GM19324 (cell line): Measurements from ENCODE around the gene C1orf56.

Experiments used
- ATAC-seq: cut with Tn5 transposase; IDR thresholded peaks from one replicate; pipeline ENCODE4 v1.9.1; 2021; ENCODE audit warnings: mild to moderate bottlenecking, moderate library complexity; ENCODE audit not compliant: unreplicated experiment, low FRiP score

C1orf56 gene

DNA sequence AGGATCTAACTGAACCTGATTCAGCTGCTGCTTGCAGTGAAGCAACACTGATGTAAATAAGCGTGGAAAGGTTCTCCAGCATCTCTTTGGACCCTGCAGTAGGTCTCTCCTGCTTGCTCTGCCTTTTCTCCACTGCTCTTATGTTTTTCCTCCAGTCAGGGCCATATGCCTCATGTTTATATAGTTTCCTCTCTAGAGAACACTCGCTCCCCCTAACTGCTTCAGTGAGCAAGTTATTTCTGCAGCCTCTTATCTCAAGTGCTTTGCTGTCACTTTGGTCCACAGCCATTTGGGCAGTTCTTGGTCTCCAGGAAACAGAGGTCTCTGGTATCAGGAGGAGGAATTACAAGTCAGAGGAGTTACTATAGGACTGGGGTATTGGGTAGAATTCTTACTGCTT lies 34.0 kb upstream of the C1orf56 start:
- no peak for ATAC-seq

DNA sequence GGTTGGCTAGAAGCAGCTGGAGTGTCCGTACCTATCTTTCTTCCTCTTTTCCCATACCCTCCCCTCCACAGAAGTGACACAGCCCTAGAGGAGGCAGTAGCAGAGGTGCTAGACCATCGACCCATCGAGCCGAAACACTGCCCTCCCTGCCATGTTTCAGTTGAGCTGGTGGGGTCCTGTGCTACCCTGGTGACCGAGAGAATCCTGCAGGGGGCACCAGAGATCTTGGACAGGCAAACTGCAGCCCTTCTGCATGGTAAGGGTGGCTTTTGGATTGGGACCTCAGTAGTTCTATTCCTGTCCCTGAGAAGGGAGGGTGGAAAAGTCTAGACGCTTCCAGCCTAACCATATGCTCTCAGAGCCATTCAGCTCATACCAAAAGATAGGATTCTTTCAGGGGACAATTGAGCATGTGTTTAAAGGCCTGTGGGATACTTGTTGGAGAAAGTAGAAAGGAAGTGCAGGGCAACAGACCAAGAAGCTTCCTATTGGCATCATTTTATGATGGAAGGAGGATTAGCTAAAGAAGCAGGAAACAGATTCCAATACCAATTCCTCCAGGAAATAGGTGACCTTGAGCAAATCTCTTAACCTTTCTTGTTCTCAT lies 22.9 kb upstream of the C1orf56 start:
- ATAC-seq, result no peak

DNA sequence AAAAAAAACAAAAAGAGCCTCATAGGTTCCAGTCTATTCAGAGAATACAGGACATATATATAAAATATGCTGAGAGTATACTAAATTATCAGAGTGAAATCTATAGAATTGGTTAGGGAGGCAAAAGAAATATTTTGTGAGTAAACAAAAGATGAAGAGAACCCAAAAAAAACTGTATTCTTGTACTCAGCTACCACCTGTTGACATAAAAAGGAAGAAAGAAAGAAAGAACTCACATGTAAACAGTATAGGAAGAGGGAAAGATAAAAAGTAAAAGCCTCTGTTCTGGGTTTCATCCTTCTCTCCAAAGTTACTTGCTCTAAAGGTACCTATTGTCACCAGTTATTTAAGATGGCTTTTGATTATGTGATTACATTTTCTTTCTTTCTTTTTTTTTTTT lies 21.1 kb upstream of the C1orf56 start:
- no peak for ATAC-seq

GRCh38 chr1:151032164-151032563 lies 15.4 kb upstream of the C1orf56 start:
- ATAC-seq, result no peak

GRCh38 chr1:151035167-151035566 lies 12.4 kb upstream of the C1orf56 start:
- no peak for ATAC-seq

GRCh38 chr1:151036356-151036755 lies 11.2 kb upstream of the C1orf56 start, which contains the start of gene BNIPL:
Gene BNIPL (plus strand): TSS chr1:151036586. CDS start chr1:151036726, 140 bp downstream.
- ATAC-seq, result no peak

DNA sequence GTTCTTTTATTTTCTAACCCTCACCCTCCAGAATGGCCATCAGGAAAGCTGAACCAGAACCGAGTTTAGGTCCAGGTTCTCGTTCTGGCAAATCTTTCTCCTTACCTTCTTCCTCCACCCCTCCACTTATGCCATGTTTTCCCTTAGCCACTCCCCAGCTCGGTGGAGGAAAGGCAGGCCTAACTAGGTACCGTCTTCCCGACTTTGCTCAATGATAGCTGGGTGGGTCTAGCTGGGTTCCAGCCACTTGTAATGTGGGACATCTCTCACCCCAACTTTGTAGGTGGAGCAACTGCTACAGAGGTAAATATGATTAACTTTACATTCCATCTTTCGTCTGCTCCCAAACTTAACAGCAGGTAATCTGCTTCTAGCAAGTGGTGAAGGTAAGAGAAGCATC lies 10.5 kb upstream of the C1orf56 start:
- ATAC-seq, result no peak

- no peak for ATAC-seq
Observed at GRCh38 chr1:151039521-151039920, 8.0 kb upstream of the C1orf56 start.

- no peak for ATAC-seq
Observed at GRCh38 chr1:151043163-151043562, 4.4 kb upstream of the C1orf56 start.

DNA sequence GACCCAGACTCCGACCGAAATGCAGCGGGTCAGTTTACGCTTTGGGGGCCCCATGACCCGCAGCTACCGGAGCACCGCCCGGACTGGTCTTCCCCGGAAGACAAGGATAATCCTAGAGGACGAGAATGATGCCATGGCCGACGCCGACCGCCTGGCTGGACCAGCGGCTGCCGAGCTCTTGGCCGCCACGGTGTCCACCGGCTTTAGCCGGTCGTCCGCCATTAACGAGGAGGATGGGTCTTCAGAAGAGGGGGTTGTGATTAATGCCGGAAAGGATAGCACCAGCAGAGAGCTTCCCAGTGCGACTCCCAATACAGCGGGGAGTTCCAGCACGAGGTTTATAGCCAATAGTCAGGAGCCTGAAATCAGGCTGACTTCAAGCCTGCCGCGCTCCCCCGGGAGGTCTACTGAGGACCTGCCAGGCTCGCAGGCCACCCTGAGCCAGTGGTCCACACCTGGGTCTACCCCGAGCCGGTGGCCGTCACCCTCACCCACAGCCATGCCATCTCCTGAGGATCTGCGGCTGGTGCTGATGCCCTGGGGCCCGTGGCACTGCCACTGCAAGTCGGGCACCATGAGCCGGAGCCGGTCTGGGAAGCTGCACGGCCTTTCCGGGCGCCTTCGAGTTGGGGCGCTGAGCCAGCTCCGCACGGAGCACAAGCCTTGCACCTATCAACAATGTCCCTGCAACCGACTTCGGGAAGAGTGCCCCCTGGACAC lies 534 bp downstream of the C1orf56 start:
- peak; percentile 48 for ATAC-seq

DNA sequence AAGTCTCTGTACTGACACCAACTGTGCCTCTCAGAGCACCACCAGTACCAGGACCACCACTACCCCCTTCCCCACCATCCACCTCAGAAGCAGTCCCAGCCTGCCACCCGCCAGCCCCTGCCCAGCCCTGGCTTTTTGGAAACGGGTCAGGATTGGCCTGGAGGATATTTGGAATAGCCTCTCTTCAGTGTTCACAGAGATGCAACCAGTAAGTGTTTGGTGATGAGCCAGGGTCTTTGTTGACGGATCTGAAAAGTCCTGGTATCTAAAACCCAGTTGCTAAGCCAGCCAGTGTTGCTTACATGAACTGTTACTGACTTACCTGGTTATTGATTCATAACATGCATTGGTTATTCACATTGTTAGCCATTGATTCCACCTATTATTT lies 1.1 kb downstream of the C1orf56 start:
- no peak for ATAC-seq

- ATAC-seq, result no peak
Observed at GRCh38 chr1:151049458-151049857, 1.9 kb downstream of the C1orf56 start.

DNA sequence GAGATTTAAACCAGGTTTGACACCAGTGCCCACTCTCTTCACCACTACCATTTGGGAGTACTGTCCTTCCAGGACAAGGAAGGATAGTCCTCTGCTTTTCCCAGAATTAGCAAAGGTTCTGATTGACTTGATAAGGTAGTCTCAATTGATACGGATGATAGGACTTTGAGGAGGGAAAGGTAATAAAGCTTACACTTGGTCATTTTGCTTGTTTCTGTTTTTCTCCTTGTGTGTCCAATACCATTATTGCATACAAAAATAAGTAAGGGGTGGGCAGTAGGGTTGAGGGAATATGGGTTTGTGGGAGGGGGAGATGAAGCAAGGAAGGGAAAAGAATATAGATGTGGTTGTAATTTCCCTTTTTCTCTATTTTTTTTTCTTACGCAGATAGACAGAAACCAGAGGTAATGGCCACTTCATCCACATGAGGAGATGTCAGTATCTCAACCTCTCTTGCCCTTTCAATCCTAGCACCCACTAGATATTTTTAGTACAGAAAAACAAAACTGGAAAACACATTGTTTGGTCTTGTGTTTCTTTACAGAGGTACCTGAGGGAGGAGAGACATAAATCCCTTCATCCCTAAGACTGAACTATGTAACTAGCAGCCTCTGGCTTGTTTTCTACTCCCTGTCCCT lies 2.6 kb downstream of the C1orf56 start:
- ATAC-seq, result no peak

DNA sequence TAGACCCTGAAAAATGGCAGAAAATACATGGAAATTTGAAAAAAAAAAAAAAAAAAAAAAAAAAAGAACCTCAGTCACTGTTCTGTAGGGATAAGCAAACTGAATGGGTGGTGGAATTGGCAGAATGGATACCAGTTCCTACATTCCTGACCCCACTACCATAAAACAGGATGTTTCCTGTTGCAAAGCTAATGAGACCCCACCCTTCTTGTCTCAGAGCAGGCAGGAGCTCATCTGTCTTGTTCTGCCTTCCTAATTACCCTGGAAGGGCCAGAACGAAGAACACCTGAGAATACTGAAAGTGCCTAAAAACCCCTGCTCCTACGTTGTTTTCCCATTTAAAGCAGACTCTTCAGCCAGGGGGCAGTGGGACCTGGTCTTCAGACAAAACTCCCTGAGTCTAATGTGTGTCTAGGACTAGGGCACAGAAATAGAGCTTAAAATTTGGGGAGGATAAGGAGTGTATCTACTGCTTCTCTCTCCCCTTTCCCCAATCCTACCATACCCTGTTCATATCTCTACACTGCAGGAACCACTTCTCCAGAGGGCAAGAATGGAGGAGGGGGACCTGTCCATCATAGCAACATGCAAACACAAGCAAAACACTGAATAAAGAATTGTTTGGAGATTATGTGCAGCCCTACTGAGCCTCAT lies 3.9 kb downstream of the C1orf56 start:
- ATAC-seq, result no peak

DNA sequence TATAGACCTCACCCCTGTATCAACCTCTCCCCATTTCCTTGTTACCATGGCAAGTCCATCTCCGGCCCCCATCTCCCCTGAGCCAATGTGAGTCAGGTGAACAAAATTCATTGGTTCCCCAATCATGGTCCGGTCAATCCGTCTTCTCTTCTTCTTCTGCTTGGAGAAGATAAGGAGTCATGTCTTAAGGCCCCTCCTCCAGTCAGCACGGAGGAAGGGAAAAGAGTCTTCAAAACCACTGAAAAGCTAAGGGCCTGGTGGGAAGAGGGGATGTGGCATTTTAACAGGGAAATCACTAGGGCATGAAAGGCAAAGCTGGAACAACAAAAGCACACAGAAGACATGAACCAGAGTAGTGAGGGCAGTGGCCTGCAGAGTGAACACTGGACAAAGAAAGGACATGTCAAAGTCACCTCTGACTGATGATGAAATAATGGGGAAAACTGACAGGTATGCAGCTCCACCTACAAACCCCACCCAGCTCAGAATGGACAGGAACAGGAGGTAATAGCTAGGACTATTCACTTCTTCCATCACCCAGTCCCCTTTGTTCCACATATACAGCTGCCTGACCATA lies 7.5 kb downstream of the C1orf56 start:
- no peak for ATAC-seq

- ATAC-seq, result no peak
Observed at GRCh38 chr1:151055581-151055980, 8.0 kb downstream of the C1orf56 start.

GRCh38 chr1:151056149-151056548 lies 8.6 kb downstream of the C1orf56 start:
- no peak for ATAC-seq

GRCh38 chr1:151058692-151059091 lies 11.1 kb downstream of the C1orf56 start:
- ATAC-seq, result no peak

- peak; percentile 85 for ATAC-seq
Observed at GRCh38 chr1:151059109-151060006, 11.8 kb downstream of the C1orf56 start, which contains the start of gene CDC42SE1. Gene CDC42SE1 (minus strand): TSS chr1:151059622. CDS start chr1:151055730, 3,892 bp downstream.
